Embryonic facial prominence (tissue), 1 donor: ENCODE data around the gene HYI.

Source experiments
- DNase-seq: peaks from one replicate; pipeline ENCODE4 v3.0.0-alpha.2; 2016; ENCODE audit errors: extremely low spot score

HYI gene

GRCh38 chr1:43444151-43444828 is 9.4 kb downstream of the HYI start:
- no peak for DNase-seq

- no peak for DNase-seq
These were observed 10.4 kb downstream of the HYI start for GRCh38 chr1:43443197-43443946.

- DNase-seq = no peak
These were observed 11.0 kb downstream of the HYI start for GRCh38 chr1:43442756-43443155.

GRCh38 chr1:43441894-43442637 is 11.7 kb downstream of the HYI start:
- DNase-seq = no peak

- no peak for DNase-seq
These were observed 12.4 kb downstream of the HYI start for GRCh38 chr1:43441166-43441893.

GRCh38 chr1:43440358-43440757 is 13.4 kb downstream of the HYI start:
- DNase-seq = no peak

- DNase-seq = no peak
These were observed 13.9 kb downstream of the HYI start for GRCh38 chr1:43439781-43440180.

- DNase-seq = no peak
These were observed 14.7 kb downstream of the HYI start for GRCh38 chr1:43438953-43439581.

GRCh38 chr1:43438576-43438952 is 15.2 kb downstream of the HYI start:
- no peak for DNase-seq

- no peak for DNase-seq
These were observed 15.7 kb downstream of the HYI start for GRCh38 chr1:43438006-43438405.

- no peak for DNase-seq
These were observed 16.4 kb downstream of the HYI start for GRCh38 chr1:43437031-43437973.

- no peak for DNase-seq
These were observed 17.4 kb downstream of the HYI start for GRCh38 chr1:43436371-43436770.

- no peak for DNase-seq
These were observed 18.3 kb downstream of the HYI start for GRCh38 chr1:43435146-43436145.

- no peak for DNase-seq
These were observed 19.5 kb downstream of the HYI start for GRCh38 chr1:43434256-43434655.

- no peak for DNase-seq
These were observed 20.8 kb downstream of the HYI start for GRCh38 chr1:43432907-43433306.

- DNase-seq = no peak
These were observed 21.4 kb downstream of the HYI start for GRCh38 chr1:43432171-43432860.

GRCh38 chr1:43431676-43432075 is 22.1 kb downstream of the HYI start:
- no peak for DNase-seq

GRCh38 chr1:43430831-43431230 is 22.9 kb downstream of the HYI start:
- no peak for DNase-seq

- DNase-seq = no peak
These were observed 25.8 kb downstream of the HYI start for GRCh38 chr1:43427941-43428340.
